Superior temporal gyrus (tissue), 1 donor: ENCODE data around the gene ELK1.
"Not testable (repeated sequence)": the region's sequence is repeated elsewhere in the genome, so short reads cannot be mapped to it uniquely, and the experiment has no call there.

ENCODE experiments used
- DNase-seq: peaks from one replicate; pipeline ENCODE4 v3.0.0-alpha.2; 2016; ENCODE audit errors: extremely low spot score

The ELK1 gene, protein sequence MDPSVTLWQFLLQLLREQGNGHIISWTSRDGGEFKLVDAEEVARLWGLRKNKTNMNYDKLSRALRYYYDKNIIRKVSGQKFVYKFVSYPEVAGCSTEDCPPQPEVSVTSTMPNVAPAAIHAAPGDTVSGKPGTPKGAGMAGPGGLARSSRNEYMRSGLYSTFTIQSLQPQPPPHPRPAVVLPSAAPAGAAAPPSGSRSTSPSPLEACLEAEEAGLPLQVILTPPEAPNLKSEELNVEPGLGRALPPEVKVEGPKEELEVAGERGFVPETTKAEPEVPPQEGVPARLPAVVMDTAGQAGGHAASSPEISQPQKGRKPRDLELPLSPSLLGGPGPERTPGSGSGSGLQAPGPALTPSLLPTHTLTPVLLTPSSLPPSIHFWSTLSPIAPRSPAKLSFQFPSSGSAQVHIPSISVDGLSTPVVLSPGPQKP

DNA sequence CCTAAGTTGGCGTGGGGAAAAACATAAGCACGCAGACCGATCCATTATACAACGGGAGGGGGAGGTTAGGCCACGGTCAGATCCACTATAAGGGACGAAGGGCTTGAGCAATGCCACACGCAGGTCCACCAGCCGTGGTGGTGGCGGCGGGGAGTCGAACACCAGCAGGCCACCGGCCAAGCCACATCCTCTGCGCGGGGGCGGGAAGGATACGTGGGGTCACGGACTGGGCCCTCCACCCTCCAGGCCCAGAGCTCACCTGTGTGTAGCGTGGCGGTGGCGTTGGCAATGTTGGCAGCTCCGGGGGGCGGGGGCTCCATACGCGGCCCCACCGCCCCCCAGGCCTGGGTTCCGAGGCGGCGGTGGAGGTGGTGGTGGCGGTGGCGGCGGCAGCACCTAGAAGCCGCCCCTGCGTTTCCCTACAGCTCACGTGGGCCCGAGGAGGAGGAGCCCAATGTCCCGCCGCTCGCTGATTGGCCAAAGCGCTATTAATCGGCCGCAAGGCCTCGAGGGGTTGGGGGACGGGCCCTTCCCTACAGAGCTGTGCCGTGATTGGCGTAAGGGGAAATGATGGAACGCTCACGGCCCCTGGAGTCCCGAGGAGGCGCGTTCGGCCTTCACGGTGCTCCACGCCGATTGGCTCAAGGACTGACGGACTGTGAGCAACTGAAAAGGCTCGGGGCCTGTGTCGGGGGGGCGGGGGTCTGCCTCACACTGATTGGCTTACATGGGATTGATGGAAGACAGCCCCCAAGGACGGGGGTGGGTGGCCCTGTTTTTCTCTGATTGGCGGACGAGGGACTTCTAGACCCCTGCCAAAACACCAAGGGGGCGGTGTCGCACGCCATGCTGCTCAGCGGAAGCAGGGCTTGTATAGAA, at the start of gene ELK1:
ELK1 (minus strand) TSS at position 400 of the 879 bp plus-strand sequence. CDS start 9,122 bp downstream, outside the sequence.
- DNase-seq, result peak; percentile 95

DNA sequence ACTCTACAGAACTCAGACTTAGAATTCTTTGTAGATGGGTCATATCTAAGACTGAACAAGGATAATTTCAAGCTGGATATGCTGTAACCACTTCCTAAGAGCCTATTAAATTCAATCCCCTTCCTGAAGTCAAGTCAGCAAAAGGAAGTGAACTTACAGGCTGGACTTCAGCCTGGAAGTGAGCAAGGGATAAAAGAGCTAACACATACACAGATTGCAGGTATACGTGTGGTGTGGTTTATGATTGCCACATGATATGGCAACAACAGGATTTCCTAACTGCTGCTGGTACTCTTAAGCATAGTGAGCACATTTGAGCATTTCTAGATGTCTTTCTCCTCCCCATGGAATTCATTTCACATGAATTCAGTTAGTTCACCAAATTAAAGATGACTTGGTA, 46.8 kb upstream of the ELK1 start:
- DNase-seq, result no peak

DNA sequence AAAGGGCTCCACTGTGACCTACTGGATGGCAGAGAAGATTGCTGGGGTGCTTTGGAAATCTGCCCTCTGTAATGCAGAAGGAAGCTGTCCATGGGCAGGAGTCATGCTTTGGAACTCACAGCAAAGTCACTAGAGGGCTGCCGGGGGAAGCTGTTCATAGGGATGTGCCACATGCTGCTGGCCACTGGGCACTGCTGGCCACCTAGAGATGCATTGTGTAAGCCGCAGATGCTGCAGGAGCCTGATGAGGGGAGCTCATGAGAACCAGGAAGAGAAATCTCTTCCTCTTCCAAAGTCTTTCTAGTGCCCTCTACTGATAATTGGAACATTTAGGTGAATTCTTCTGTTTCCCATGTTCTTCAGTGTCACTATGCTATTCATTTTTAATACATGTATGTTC, 39.8 kb upstream of the ELK1 start:
- DNase-seq, result no peak

DNA sequence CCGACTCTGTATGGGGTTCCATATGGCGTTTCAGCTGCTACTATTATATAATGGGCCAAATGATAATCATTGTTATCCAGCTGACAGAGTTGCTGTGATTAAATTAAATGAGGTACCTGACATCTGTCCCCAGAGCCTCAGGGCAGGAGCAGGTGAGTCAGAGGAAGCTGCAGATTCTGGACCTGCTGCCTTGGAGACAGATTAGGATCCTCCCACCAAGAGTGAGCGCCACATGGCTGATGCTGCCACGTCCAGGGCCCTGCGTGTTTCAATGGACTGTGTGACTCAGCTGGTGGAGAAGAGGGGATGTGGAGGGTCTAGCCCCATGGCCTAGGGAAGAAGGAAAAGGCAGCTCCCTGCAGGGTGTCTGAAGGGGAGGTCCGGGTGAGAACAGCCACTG, 36.9 kb upstream of the ELK1 start:
- DNase-seq, result no peak

DNA sequence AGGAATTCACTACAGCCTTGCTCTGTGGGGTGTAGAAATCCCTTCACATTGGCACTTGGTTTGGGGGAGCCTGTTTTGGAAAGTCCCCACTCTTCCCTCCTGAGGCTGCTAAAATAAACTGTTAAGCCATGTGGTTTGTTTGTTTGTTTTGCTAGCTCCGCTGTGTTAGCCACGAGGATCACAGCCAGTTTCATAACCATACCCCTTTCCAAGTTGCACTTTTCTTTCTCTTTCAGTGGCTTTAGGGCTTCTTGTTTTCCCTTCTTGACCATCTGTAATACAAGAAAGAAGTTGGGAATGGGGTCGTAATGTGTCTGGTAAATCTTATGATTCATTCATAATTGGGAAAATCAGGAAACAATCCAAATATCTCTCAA, 33.5 kb upstream of the ELK1 start:
- DNase-seq, result no peak

- DNase-seq, result no peak
Observed at GRCh38 chrX:47683184-47683828, 32.9 kb upstream of the ELK1 start.

DNA sequence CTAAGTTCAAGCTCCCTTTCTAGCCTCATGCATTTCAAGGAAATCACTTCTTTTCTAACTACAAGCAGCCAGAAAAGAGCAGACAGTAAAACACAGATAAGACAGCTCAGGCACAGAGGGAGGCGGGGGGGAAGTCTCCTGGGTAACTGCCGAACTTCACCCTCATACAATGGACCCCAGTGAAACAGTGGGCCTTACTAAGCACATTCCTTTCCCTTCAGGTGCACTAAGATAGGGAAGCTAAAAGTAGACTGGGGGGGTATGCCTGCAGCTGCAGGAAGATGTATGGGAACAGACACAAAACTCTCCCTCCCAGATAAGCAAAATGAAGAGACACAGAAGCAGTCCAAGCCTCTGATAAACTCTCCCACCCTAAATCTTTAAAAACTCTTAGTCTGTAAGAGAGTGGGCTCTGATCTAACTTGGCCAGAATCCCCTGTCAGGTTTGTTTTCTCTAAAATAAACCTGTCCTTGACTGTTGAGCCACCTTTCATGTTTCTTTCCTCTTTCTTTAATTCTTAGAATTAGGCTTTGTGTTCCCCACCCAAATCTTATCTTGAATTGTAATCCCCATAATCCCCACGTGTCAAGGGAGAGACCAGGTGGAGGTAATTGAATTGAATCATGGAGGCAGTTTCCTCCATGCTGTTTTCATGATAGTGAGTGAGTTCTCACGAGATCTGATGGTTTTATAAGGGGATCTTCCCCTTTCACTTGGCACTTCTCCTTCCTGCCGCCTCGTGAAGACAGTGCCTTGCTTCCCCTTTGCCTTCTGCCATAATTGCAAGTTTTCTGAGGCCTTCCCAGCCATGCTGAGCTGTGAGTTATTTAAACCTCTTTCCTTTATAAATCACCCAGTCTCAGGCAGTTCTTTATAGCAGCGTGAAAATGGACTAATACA, 25.8 kb upstream of the ELK1 start:
- not testable (repeated sequence) for DNase-seq

DNA sequence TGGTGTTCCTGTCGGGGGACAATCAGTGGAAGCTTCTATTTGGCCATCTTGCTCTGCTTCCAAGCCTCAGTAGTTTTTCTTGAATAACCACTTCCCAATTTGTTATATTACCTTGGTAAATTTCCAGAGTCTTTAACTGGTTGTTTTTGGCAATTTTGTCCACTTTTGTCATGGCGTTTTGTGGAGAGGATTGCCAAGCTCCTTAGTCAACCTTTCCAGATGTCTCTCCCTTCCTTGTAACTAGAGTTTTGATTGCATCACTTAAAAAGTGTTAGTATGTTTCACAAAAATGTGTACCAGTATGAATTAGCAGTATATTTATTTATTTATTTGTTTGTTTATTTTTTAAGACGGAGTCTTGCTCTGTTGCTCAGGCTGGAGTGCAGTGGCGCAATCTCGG, 24.4 kb upstream of the ELK1 start:
- DNase-seq, result no peak

DNA sequence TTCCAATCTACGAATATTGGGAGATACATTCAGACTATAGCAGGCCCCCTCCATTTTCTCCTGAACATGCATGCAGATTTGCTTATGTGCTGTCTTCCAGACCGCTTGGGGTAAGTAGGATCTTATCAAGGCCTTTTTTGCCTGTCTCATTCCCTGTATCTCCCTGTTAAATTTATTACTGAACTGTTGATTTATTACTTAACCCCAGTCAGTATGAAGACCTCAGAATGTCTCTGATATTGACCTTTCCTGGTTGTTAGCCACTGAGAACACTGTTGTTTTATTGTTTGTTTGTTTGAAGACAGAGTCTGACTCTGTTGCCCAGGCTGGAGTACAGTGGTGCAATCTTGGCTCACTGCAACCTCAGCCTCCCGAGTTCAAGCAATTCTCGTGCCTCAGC, 15.4 kb upstream of the ELK1 start:
- DNase-seq, result not testable (repeated sequence)

- DNase-seq, result no peak
Observed at GRCh38 chrX:47664737-47665136, 14.4 kb upstream of the ELK1 start.

DNA sequence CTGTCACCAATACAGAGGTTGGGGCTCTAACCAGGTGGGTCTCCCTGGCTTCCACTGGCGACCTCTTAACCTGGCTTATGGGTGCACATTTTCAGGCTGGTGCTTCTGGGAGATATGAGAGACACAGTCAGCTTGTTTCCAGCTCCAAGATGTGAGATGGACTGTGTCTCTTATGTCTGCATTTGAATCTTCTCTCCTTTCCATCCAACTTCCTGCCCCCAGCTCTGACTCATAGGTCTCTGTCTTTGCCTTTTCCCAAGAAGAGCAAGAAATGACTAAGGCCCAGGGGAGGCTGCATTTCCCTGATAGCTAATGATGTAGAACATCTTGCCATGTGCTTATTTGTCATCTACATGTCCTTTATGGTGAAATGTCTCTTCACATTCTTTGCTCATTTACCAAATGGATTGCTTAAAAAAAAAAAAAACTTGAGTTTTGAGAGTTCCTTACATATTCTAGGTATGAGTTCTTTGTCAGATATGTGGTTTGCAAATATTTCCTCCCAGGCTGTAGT, 11.8 kb upstream of the ELK1 start:
- DNase-seq, result no peak

GRCh38 chrX:47661539-47661938, 11.2 kb upstream of the ELK1 start:
- no peak for DNase-seq

GRCh38 chrX:47659421-47659726, 9.0 kb upstream of the ELK1 start:
- no peak for DNase-seq

DNA sequence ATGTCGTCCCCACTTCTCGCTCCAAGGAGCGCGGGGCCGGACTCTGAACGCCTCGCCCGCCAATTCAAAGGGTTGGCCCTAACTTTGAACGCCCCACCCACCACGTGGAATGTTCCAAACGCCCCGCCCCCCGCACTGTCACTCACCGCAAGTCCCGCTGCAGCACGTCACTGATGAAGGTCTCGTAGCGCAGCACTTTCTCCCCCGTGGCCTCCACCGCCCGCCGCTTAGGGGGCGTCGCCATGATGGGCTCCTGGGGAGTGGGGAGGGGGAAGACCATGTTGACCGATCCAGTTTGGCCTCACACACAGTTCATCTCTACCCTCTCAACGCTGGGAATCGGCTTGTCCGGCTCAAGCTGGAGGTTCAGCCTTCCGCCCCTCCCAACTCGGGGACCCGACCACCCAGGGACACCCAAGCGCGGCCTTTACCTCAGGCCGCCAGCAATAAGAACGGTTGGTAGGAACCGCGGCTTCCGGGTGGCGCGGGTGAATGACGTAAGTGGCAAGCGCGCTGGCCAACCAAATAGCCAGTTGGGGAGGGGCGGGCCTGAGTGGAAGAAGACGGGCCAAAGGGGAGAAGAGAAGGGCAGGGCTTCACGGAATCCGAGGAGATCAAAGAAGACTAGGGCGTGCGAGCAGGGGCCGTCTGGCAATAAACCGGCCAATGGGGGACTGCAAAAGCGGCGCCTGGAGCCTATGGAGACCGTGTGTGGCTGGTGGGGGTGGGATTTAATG, 8.5 kb upstream of the ELK1 start, which contains the start of gene UXT:
UXT (minus strand) TSS at position 497 of the 737 bp plus-strand sequence; CDS start at position 244, 253 bp downstream.
- peak; percentile 86 for DNase-seq

- no peak for DNase-seq
Observed at GRCh38 chrX:47658301-47658683, 7.9 kb upstream of the ELK1 start.

- no peak for DNase-seq
Observed at GRCh38 chrX:47651043-47651905, 911 bp upstream of the ELK1 start.

DNA sequence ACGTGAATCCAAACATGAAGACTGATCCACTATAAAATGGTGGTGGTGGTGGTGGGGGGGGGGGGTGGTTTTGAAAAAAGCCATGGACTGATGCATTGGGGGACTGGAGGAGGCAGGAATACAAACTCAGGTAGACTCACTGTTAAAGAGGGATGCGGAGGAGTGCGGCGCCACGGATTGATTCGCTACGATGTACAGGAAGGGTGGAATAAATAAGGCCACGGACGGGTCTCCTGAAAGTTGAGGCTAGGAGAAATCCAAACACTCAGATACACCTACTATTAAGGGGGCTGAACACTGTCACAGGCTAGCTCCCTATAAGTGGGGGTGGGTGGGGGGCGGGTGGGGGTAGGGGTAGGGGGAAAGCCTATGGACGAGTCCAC, 591 bp downstream of the ELK1 start:
- no peak for DNase-seq

- no peak for DNase-seq
Observed at GRCh38 chrX:47649271-47649670, 1.1 kb downstream of the ELK1 start.

GRCh38 chrX:47648376-47648775, 2.0 kb downstream of the ELK1 start:
- DNase-seq, result no peak

- DNase-seq, result no peak
Observed at GRCh38 chrX:47646636-47647035, 3.7 kb downstream of the ELK1 start.
